DMS 273 treated with DMSO at 0.1 percent for 48 hours (cell line): ENCODE results near the gene MAD1L1.
"Not testable (repeated sequence)": the region's sequence is repeated elsewhere in the genome, so short reads cannot be mapped to it uniquely, and the experiment has no call there.

ENCODE experiments used
- DNase-seq: peaks from one replicate; lab custom pipeline; 2025; lab: John Stamatoyannopoulos, UW

MAD1L1 gene

DNA sequence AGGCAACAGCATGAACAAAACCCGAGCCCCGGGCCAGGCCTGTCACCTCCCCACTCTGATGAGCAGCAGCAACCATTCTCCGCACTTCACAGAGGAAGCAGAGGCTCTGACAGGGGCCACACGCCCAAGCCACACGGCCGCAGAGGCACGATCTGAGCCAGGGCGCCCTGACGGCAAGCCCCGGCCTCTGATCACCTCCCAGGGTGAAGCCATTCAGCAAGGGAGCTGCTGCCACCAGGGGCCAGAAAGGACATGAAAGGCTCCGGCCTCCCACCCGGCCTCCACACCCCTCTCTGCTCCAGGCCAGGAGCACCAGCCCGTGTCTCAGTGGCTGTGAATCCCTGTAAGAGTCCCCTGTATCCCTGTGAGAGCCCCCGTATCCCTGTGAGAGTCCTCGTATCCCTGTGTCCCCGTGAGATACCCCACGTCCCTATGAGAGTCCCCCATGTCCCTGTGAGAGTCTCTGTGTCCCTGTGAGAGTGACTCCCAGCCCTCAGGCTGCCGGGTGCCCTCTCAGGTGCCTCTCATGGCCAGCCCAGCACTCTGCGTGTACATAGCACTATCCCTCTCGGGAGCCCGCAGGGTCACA, 187.8 kb downstream of the MAD1L1 start:
- no peak for DNase-seq

DNA sequence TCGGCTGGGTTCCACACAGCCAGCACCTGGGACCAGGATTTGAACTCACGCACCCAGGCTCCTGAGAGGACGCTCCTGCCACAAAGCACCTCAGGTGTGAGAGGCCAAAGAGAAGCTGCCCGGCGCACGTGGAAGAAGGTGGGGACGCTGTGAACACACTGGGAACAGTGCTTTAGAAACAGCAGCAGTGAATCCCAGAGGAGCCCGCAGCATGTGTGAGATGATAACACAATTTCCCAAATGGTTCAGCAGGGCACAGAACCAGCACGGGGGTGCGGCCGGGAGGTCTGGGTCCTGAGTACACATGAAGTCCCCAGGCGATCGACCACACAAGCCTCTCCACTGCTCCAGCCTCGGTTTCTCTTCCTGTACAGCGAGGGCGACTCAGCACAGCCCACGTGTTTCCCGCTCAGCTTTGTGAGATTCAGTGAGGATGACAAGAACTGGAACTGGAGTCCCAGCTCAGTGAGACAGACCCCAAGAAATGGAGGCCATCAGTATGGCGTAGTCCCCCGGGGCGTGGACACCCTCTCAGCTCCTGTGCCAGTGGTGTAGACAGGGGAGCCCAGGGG, 188.3 kb downstream of the MAD1L1 start:
- DNase-seq, result no peak

DNA sequence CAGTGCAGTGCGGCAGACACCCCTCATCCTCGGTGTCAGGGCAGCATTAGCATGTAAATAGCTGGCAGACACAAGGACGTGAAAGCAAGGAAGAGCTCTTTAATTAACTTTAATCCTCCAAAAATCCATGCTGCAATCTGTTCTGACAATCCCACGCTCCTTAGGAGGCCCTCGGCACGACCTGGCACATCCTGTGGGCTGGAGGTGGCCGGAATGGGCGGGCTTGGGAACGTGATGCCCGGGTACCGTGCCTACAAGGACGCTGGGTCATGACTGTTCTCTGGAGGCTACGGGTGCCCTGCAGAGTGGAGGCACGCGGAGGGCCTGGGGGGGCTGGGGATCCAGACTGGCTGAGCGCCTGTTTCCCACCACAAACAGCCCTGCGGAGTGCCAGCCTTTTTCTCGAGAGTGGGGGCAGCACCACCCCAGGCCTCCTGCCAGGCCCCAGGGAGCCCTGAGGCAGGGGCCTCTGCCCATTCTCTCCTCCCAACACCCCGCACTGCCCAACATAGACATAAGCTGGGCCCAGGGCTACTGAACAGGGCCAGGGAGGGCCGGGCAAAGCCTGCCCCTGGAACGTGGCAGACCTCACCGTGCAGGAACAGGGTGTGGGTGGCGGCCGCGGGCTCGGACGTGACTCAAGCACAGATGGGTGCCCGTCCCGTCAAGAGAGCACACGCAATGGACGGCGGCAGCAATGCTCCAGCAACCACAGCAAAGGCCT, 189.3 kb downstream of the MAD1L1 start:
- DNase-seq, result no peak

DNA sequence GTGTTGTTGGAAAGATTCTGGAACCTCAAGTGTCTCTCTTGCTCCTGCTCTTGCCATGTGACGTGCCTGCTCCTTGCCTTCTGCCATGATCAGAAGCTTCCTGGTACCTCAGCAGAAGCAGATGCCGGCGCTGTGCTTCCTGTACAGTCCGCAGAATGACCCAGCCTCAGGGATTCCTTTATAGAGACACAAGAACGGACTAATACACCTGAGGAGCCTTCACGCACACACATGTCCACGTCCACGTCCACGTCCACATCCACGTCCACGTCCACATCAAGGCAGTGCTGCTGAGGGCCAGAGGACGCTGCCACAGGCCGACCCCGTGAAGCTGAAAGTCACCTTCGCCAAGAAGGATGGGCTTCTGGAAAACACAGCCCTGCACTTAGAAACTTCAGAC, 190.1 kb downstream of the MAD1L1 start:
- no peak for DNase-seq

DNA sequence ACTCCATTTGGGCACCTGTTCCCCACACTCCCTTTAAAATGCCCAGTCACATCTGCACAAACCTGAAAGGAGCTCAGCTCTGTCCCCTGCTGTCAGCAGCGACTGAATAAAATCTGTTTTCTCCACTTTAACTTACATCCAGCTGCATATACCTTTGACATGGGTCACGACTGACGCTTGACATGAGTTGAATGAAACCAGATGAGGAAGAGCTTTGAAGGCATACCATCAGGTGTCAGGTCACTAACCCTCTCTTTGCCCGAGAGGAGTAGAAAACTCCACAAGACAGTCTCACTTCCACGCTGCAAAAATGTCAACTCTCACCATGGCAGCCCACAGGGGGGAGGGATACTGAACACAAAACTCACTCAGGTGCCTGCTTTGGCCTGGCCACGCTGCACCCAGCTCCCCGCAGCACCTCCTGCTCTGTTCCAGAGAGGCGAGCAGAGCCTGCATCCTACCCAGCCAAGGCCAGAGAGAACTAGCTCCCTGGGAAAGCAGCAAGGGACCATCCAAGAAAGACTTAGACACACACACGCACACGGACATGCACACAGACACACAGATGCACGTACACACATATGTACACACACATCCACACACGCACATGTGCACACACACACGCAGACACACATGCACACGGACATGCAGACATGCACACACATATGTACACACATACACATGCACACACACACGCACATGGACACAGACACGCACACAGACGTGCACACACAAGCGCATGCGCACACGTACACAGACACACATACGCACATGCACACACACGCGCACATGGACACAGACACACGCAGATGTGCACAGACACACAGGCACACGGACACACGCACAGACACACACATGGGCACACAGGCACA, 191.0 kb downstream of the MAD1L1 start:
- no peak for DNase-seq

DNA sequence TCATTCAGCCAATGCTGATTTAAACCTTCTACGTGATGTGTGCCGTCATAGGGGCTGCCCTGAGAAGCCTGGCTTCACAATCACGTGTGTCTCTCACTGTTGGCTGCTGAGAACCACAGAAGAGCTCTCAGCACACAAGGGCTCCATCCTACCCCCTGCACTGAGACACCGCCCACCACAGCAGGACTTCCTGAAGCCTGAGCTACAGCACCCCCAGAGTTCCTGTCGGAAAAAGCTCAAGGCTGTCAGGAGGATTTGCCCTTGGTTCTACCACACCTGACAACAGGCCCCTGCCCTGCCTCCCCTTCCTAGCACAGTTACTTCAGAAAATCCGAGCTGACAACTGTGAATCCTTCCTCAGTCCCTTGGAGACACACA, 191.9 kb downstream of the MAD1L1 start:
- DNase-seq, result no peak

DNA sequence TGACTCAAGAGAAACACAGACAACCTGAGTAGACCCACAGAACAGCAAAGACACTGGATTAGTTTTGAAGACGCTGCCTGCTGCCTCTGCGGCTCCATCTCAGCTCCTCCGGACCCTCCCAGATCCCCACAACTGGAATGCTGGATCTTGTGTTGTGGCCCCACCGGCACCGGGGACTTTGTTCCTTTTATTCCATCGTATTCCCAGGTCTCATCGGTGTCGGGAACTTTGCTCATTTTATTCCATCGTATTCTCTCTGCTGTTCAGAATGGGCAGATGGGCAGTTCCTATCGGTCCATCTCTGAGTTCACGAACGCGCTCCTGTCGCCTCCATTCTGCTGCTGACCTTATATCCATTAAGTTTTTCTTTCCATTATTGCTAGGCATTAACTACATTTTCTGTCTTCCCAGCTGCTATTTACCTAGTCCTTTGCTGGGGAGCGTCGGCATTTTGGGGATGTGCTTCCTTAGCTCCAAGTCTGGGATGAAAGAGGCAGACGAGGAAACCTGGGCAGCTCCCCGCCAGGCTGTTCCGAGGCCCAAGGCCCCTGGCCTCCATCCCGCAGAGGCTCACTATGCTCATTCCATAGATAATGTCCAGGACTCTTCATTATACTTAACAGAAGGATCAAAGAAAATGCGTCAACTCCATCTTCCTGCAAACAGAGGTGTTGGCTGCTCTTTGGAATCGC, 192.4 kb downstream of the MAD1L1 start:
- DNase-seq, result no peak

DNA sequence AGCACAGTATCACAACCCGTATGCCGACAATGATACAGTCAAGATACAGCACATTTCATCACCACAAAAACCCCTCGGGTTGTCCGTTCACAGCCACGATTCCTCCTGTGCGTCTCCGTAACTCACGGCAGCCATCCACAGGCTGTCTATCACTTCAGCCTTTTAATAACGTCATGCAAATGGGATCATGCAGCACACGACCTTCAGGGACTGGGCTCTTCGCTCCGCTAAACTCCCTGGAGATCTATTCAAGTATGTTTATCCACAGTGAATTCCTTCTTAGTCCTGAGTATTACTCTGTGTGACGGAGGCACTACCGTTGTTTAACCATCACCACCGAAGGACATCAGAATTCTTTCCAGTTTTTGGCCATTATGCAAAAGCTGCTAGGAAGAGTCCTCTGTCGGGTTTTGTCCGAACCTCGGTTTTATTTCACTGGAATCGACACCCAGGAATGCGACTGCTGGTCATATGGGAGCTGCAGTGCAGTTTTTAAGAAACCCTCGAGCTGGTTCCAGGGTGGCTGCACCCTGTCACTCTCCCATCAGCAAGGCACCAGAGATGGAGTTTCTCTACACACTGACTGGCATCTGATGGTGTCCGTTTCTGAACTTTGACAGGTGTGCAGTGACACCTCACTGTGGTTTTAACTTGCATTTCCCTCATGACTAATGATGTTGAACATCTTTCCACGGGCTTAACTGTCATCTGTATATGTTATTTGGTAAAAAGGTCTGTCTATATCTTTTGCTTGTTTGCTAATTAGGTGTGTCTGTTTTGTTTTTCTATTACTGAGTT, 193.6 kb downstream of the MAD1L1 start:
- no peak for DNase-seq

DNA sequence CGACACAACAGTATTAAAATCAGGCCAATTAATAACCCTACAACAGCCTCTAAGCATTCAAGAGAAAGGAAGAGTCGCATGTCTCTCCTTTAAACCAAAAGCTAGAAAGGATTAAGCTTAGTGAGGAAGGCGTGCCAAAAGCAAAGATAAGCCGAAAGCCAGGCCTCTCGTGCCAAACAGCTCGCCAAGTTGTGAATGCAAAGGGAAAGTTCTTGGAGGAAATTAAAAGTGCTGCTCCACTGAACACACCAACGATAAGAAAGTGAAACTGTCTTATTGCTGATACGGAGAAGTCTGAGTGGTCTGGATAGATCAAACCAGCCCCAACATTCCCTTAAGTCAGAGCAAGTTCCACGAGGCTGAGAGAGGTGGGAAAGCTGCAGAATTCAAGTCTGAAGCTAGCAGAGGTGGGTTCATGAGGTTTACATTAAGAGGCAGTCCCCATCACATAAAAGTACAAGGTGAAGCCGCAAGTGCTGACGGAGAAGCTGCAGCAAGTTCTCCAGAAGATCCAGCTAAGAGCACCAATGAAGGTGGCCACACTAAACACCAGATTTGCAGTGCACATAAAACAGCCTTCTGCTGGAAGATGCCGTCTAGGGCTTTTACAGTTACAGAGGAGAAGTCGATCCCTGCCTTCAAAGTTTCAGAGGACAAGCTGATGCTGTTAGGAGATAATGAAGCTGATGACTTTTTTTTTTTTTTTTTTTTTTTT, 194.8 kb downstream of the MAD1L1 start:
- no peak for DNase-seq

DNA sequence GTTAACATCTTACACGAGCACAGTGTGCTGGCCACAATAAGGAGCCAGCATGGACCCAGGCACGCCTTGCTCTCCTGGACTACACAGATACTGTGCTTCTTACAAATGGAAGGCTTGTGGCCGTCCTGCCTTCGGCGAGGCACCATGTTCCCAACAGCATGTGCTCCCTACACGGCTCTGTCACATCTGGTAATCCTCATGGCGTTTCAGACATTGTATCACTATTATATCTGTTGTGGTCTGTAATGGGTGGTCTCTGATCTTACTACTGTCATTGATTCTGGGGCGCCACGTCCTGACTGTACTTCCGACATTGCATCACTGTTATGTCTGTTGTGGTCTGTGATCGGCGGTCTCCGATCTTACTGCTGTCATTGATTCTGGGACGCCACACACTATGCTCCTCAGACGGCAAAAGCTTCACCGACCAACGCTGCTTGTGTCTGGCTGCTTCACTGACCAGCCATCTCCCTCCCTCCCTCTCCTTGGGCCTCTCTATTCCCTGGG, 195.4 kb downstream of the MAD1L1 start:
- DNase-seq, result no peak

DNA sequence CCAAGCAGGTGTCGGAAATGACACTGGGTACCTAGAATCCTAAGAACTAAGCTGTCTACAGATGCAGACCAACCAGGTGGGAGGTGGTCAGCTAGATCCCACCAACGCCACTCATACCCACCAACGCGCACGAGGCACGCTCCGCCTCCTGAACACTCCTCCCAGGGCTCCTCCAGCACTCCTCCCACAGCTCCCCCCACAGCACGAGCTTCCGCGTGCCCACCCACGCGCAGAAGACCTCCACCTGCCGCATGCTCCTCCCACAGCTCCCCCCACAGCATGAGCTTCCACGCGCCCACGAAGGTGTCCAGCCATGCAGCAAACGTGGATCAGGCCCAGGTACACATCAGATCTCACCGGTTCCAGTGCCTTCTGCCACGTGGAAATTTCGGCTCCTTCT, 196.0 kb downstream of the MAD1L1 start:
- DNase-seq, result no peak

DNA sequence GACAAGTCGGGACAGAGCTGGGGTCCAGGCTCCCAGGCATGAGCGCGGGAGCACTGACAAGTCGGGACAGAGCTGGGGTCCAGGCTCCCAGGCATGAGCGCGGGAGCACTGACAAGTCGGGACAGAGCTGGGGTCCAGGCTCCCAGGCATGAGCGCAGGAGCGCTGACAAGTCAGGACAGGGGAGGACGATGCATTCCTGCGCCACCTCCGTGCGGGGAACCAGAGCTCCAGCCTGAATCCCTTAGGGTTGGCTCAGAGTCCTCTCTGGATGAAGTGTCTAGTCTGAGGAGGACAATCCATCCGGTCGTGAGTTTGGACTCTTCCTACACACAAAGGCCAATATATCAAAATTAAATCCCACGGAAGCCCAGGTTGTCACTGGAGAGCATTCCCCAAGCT, 196.5 kb downstream of the MAD1L1 start:
- DNase-seq, result not testable (repeated sequence)

DNA sequence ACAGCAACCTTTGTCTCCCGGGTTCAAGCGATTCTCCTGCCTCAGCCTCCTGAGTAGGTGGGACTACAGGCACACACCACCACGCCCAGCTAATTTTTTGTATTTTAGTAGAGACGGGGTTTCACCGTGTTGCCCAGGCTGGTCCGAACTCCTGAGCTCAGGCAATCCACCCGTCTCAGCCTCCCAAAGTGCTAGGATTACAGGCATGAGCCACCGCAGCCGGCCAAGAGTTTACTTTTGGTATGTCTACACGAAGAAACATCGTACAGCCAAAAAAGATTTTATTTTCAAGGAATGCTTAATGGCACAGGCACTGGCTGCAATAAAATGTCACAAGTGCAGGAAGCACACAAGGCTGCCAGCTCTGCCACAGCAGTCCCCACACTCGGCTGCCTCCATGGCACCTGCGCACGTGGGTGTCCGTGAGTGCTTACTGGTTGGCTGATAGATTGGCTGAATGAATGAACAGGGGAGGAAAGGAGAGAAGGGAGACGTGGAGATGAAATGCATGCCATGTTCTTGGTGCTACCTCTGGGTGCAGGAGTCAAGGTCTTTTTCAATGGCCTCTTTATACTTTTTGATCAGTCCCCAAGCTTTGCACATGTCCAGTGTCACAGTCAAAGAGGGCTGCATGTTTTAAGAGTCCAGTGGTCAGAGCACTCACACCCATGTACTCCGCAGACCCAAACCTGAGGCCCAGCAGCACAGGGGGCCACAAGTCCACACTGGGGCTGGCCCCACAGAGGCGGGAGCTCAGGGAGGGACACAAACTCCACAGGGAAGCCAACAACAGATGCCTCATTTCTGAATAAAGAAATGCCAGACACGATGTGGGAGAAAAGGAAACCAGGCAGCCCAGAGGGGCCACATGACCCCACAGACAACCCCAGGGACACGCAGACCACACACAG, 198.2 kb downstream of the MAD1L1 start:
- no peak for DNase-seq

DNA sequence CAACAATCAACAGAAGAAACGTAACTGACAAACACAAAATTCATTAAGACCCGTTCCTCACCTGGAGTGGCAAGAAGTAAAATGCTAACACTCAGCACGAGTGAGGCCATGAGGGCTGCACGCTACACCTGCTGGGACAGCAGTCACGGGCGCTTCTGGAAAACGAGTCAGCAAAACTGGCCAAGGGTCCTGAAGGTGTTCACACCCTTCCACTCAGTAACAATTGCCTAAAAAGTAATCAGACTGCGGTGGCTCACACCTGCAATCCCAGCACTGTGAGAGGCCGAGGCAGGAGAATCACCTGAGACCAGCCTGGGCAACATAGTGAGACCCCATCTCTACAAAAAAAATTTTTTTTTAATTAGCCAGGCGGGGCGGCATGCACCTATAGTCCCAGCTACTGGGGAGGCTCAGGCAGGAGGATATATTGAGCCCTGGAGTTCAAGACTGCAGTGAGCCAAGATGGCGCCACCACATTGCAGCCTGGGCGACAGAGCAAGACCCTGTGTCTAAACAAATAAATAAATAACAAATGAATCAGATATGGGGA, 199.1 kb downstream of the MAD1L1 start:
- DNase-seq, result no peak

DNA sequence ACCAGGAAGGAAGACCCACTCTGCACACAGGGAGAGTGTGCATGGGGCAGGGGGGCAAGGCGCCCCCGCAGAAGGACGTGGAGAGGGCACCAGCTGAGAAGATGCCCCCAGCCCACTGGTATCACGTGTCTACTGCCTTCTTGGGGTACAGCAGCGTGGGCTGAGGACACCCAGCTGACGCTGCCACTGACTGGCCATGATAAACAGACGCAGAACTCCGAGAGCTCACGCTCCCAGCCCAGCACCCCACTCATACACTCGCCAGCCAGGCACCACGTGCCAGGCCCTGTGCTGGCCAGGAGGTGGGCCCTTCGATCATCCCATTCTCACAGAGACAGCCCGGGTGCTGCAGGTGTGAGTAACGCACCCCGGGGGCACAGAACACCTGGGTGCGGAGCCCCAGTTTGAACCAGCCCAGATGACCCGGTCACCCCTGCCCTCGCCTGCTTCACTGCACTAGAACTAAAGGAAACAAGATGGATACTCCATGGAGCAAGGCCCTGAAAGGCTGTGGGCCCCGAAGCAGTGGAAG, 199.8 kb downstream of the MAD1L1 start:
- no peak for DNase-seq

DNA sequence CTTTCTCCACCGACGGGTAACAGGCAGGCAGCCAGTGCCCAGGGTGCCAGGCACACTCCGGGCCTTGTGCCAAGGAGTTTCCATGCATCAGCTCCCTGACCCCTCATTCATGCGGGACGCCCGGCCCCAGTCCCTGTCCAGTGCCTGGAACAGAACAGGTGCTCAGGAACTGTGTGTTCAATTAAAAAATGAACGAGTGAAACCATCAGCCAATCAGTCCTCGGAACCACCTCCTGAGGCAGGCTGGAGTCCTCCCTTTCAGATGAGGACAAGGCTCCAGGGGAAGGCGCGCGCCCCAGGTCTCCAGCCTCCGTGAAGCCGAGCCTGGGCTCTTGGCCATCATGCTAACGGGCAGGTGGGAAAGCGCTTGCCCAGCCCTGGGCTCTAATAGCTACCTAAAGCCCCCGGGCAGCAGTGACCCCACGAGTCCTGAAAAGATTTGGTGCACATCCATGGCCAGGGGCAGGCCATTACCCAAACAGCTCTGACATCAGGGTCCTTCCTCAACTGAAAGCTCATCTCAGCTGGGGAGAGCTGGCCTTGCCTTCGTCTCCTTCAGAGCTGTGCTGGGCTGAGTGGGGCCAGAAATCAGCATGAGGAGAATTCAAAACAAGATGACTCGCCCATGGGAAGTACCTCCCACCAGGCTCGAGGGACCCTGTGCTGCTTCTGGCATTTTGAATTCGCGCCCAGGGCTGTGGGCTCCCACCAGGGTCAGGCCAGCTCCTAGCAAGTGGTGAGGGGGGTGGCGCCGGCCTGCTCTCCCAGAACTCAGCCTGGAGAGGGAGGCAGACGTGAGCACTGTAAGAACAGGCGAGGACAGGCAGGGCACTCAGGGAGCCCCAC, 200.5 kb downstream of the MAD1L1 start:
- DNase-seq, result no peak

DNA sequence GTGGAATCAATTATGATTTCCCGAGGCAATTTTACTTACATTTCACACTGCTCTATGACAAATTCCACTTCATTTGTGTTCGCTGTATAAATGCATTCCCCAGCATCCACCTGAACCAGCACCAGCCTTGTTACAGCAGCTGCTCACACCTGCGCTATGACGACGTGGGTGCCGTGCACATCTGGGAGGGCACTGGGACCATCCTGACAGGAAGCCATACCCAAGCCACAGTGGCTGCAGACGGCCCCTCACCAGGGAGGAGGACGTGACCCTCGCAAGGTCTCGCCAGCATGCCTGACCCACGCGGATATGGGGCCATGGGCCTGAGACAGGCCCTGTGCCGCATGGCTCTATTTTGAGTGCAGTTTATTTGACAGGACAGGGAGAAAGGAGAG, 201.3 kb downstream of the MAD1L1 start:
- no peak for DNase-seq
